ENCODE results near the gene ANKAR. TPM values are rescaled to one million over a fixed set of nuclear protein-coding genes. Genes with fewer than 3 reads are reported as not detected.

The ANKAR gene, protein sequence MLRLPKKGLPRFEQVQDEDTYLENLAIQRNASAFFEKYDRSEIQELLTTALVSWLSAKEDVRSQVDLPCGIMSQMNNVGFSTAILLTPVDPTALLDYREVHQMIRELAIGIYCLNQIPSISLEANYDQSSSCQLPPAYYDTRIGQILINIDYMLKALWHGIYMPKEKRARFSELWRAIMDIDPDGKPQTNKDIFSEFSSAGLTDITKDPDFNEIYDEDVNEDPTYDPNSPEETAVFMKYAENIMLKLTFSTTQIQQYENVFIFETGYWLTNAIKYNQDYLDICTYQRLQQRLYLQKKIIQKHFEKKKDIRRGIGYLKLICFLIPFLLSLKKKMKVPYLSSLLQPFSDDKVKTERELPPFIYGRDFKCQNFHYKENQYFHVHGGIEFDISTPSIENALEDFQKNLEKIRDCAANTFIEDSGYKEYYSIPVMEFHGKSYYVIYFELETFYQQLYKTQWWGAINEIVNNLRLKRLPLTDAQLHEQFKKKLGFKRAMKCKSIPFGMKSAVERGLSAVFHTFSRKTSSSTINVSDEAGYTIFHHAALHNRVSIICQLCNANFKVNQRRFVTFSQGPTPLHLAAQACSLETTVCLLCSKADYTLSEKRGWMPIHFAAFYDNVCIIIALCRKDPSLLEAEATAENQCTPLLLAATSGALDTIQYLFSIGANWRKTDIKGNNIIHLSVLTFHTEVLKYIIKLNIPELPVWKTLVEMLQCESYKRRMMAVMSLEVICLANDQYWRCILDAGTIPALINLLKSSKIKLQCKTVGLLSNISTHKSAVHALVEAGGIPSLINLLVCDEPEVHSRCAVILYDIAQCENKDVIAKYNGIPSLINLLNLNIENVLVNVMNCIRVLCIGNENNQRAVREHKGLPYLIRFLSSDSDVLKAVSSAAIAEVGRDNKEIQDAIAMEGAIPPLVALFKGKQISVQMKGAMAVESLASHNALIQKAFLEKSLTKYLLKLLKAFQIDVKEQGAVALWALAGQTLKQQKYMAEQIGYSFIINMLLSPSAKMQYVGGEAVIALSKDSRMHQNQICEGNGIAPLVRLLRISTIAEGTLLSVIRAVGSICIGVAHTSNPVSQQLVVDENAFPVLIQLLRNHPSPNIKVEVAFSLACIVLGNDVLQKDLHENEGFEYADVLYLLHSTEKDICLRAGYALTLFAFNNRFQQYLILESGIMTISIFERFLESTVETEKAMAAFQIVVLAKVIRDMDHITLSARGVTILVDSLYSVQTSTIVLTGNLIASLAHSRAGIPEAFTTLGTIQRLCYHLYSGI (N-terminal part only)
- total RNA-seq = 17.4 TPM

DNA sequence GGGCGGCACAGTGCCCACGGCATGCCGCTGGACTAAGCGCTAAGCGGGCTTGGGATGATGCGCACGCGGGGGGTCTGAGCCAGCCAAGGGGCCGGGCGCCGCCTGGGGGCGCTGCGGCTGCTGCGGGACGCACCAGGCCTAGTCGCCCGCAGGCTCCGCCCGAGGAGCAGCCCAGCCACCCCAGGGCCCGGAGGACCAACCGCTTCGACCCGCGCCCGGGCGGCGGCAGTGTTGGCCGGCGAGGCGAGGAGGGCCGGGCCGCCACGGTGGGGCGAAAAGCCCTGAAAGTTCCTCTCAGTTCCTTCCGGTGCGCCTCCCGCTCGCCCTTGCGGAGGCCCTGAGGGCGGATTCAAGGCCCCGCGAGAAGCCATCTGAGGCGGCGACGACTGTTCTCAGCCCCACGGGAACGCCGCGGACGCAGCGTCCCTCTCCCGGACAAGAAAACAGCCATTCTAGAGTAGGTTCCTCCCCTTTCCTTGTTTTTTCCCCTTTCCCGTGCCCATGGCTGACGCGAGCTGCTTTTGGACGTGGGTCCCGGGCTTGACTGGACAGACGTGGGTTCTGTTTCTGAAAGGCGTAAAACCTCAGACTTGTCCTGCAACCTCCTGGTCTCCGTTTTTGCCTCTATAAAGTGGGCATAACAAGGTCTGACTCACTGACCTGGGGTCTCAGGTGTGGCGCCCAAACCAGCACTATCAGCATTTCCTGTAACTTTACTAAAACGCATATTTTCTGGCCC lies at the start of gene ANKAR:
ANKAR (plus strand) TSS at position 297 of the 739 bp plus-strand sequence. CDS start 1,821 bp downstream, outside the sequence.
- peaks cover 0 to 9% of the 10 kb centered on the region in 2 donors for H3K36me3 ChIP-seq
- no peaks in the 10 kb centered on the region for H3K27me3 ChIP-seq
- no peaks in the 10 kb centered on the region for H3K9me3 ChIP-seq
- no peak for DNase-seq (ENCODE audit: extremely low spot score in 2 of 2)
- H3K27ac ChIP-seq = peak within 1 kb of the TSS; percentile 98
- H3K4me1 ChIP-seq = peaks cover 17% of the 10 kb centered on the region
- H3K4me3 ChIP-seq = peak within 1 kb of the TSS; percentile 56 to 71
- TF ChIP-seq POLR2A (IDR thresholded peaks at IDR 0.05) = peak in 1 of 2 donors; percentile 37
- TF ChIP-seq POLR2AphosphoS5 (IDR thresholded peaks at IDR 0.05; ENCODE audit: insufficient read depth in 1 of 2, low read depth in 1 of 2) = peak in 1 of 2 donors; percentile 74
- TF ChIP-seq, protein P1, sequence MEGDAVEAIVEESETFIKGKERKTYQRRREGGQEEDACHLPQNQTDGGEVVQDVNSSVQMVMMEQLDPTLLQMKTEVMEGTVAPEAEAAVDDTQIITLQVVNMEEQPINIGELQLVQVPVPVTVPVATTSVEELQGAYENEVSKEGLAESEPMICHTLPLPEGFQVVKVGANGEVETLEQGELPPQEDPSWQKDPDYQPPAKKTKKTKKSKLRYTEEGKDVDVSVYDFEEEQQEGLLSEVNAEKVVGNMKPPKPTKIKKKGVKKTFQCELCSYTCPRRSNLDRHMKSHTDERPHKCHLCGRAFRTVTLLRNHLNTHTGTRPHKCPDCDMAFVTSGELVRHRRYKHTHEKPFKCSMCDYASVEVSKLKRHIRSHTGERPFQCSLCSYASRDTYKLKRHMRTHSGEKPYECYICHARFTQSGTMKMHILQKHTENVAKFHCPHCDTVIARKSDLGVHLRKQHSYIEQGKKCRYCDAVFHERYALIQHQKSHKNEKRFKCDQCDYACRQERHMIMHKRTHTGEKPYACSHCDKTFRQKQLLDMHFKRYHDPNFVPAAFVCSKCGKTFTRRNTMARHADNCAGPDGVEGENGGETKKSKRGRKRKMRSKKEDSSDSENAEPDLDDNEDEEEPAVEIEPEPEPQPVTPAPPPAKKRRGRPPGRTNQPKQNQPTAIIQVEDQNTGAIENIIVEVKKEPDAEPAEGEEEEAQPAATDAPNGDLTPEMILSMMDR (IDR thresholded peaks at IDR 0.05) = peak; percentile 76 to 95 (median 77)
- intact Hi-C loops (cut with DNase I) = no loop called here

DNA sequence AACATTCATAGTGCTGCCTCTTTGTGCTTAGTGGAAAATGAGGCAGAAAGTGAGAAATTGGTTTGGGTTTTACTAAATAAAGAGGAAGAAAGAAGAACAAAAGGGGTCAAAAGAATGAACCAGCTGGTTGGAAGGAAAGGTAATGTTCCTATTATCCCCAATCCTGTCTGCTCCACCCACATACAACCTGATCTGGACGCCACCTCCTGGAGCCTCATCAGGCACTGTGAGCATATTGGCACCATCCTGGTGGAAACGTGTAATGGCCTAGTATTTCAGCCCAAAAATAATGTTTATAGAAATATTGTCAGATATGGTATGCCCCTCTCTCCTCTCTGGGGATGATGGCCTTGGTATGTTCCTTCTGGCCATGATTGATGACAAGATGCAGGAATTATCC lies 48.8 kb upstream of the ANKAR start:
- no peaks in the 10 kb centered on the region for H3K27me3 ChIP-seq
- TF ChIP-seq, protein P1 (IDR thresholded peaks at IDR 0.05) = no peak
- TF ChIP-seq POLR2AphosphoS5 (IDR thresholded peaks at IDR 0.05; ENCODE audit: insufficient read depth in 1 of 2, low read depth in 1 of 2) (no peak), POLR2A (IDR thresholded peaks at IDR 0.05) (no peak)
- no peaks in the 10 kb centered on the region for H3K4me1 ChIP-seq
- H3K4me3 ChIP-seq = no peak overlapping the region
- DNase-seq (ENCODE audit: extremely low spot score in 2 of 2) = no peak
- intact Hi-C loops (cut with DNase I) = no loop called here
- H3K27ac ChIP-seq = no peak overlapping the region
- no peaks in the 10 kb centered on the region for H3K9me3 ChIP-seq
- H3K36me3 ChIP-seq = no peaks in the 10 kb centered on the region

DNA sequence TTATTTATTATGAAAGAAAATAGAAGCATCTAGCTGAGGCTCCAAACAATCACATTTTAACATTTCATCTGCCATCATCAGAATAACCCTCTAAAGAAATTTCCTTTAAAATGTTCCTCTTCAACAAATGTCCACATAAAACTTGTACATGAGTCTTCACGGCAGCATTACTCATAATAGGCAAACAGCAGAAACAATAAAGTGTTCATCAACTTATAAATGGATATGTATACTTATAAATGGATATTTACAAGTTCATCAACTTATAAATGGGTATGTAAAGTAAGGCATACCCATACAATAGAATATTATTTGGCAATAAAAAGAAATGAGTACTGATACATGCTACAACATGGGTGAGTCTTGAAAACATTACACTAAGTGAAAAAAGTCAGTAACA lies 46.7 kb upstream of the ANKAR start:
- no peaks in the 10 kb centered on the region for H3K9me3 ChIP-seq
- TF ChIP-seq POLR2AphosphoS5 (IDR thresholded peaks at IDR 0.05; ENCODE audit: insufficient read depth in 1 of 2, low read depth in 1 of 2) (no peak), POLR2A (IDR thresholded peaks at IDR 0.05) (no peak)
- H3K4me3 ChIP-seq = no peak overlapping the region
- no peaks in the 10 kb centered on the region for H3K4me1 ChIP-seq
- H3K36me3 ChIP-seq = no peaks in the 10 kb centered on the region
- intact Hi-C loops (cut with DNase I) = no loop called here
- no peak overlapping the region for H3K27ac ChIP-seq
- H3K27me3 ChIP-seq = no peaks in the 10 kb centered on the region
- no peak for DNase-seq (ENCODE audit: extremely low spot score in 2 of 2)

DNA sequence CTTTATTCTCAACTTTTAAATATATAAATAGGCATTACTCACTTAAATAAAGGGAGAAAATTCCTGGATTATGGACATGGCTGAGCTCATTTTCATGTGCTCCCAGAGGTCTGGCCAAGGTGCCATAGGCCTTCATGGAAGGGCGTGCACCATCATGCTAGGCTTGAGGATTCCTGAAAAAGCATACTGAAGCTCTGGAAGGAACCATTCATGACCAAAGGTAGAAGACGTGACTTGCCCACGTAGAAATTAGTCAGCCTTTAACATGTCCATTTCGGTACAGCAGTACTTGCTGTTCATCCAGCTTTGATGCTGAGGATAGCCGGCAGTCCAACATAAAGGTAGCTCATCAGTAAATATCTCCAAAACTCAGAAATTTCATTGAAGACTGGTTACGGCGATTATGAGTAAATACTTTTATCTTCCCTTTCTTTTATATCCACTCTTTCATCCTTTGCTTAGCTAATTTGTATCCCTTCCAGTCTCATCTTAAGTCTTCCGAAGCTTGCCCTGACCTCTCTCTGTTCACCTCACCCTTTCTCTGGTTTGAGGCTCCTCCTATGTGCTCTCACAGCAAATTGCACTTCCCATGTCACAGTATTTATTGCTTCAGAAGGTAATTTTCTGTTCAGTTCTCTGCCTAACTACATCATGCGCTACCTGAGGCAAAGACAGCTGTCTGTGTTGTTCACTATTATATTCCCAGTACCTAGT lies 45.5 kb upstream of the ANKAR start:
- no peaks in the 10 kb centered on the region for H3K36me3 ChIP-seq
- no peaks in the 10 kb centered on the region for H3K9me3 ChIP-seq
- no peak overlapping the region for H3K4me3 ChIP-seq
- intact Hi-C loops (cut with DNase I) = no loop called here
- no peaks in the 10 kb centered on the region for H3K27me3 ChIP-seq
- H3K27ac ChIP-seq = no peak overlapping the region
- no peaks in the 10 kb centered on the region for H3K4me1 ChIP-seq
- no peak for DNase-seq (ENCODE audit: extremely low spot score in 2 of 2)
- TF ChIP-seq POLR2A (IDR thresholded peaks at IDR 0.05) = no peak
- no peak for TF ChIP-seq POLR2AphosphoS5 (IDR thresholded peaks at IDR 0.05; ENCODE audit: insufficient read depth in 1 of 2, low read depth in 1 of 2)
- TF ChIP-seq, protein P1 (IDR thresholded peaks at IDR 0.05) = no peak
